ENCODE measurements around the gene GATB.

Gene GATB

GRCh38 chr4:151624626-151625565, 135.9 kb downstream of the GATB start:
- no peak for TF ChIP-seq REST (IDR thresholded peaks at IDR 0.05; ENCODE audit: insufficient replicate concordance, low read depth)
- no peak for TF ChIP-seq GABPA (IDR thresholded peaks at IDR 0.05; ENCODE audit: low read depth)
- TF ChIP-seq, protein P1, sequence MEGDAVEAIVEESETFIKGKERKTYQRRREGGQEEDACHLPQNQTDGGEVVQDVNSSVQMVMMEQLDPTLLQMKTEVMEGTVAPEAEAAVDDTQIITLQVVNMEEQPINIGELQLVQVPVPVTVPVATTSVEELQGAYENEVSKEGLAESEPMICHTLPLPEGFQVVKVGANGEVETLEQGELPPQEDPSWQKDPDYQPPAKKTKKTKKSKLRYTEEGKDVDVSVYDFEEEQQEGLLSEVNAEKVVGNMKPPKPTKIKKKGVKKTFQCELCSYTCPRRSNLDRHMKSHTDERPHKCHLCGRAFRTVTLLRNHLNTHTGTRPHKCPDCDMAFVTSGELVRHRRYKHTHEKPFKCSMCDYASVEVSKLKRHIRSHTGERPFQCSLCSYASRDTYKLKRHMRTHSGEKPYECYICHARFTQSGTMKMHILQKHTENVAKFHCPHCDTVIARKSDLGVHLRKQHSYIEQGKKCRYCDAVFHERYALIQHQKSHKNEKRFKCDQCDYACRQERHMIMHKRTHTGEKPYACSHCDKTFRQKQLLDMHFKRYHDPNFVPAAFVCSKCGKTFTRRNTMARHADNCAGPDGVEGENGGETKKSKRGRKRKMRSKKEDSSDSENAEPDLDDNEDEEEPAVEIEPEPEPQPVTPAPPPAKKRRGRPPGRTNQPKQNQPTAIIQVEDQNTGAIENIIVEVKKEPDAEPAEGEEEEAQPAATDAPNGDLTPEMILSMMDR (IDR thresholded peaks at IDR 0.05; ENCODE audit: insufficient read depth, low read length) = no peak
- no peak for TF ChIP-seq SPI1 (IDR thresholded peaks at IDR 0.05; ENCODE audit: borderline replicate concordance, low read depth)
- TF ChIP-seq POLR2AphosphoS5 (IDR thresholded peaks at IDR 0.05; ENCODE audit: low read depth) = no peak
- DNase-seq (ENCODE audit: low read depth in 1 of 2, low spot score in 1 of 2) = no peak
- H3K27ac ChIP-seq (replicated peaks) = no peak overlapping the region
- H3K27me3 ChIP-seq (ENCODE audit: insufficient read depth, poor library complexity, severe bottlenecking) = peaks cover 4% of the 10 kb centered on the region
- H3K4me3 ChIP-seq (replicated peaks; ENCODE audit: insufficient read depth, low read length) = no peak overlapping the region

All from HL-60 (cell line).